Lung (tissue), 12 donors: ENCODE data around the gene CCDC137. TPM values are rescaled to one million over a fixed set of nuclear protein-coding genes. Genes with fewer than 3 reads are reported as not detected.

Experiments used
- ATAC-seq: fragments of 200-7000 bp; cut with Tn5 transposase; one replicate; pipeline ENCODE4 v1.9.1; 2020; ENCODE audit warnings: moderate number of reproducible peaks; ENCODE audit not compliant: insufficient read depth, low FRiP score
- DNase-seq, 3 donors: peaks; one replicate each; pipeline ENCODE4 v3.0.0-alpha.2; 2013 to 2017
- H3K27ac ChIP-seq, 2 donors: one replicate each; pipeline ENCODE4 v1.5.1; 2013; ENCODE audit warnings: mild to moderate bottlenecking in 2 of 2, moderate library complexity in 2 of 2, control low read depth in 1 of 2, inconsistent platforms in 1 of 2, low read depth in 1 of 2, low read length in 1 of 2
- H3K27me3 ChIP-seq, 3 donors: one replicate each; pipeline ENCODE4 v1.5.1; 2013; ENCODE audit warnings: low read length in 2 of 3; ENCODE audit not compliant: control insufficient read depth in 3 of 3, insufficient read depth in 3 of 3
- H3K36me3 ChIP-seq, 4 donors: one replicate each; pipeline ENCODE4 v1.5.1; 2013; ENCODE audit warnings: low read length in 4 of 4, mild to moderate bottlenecking in 1 of 4, moderate library complexity in 1 of 4; ENCODE audit not compliant: control insufficient read depth in 4 of 4, insufficient read depth in 4 of 4
- H3K4me1 ChIP-seq, 5 donors: one replicate each; pipeline ENCODE4 v1.5.1; 2013; ENCODE audit warnings: low read length in 5 of 5, mild to moderate bottlenecking in 2 of 5, moderate library complexity in 1 of 5; ENCODE audit not compliant: control insufficient read depth in 5 of 5, insufficient read depth in 5 of 5
- H3K4me3 ChIP-seq: one replicate; pipeline ENCODE4 v1.5.1; 2013; ENCODE audit warnings: mild to moderate bottlenecking, control low read depth, moderate library complexity
- H3K9ac ChIP-seq, 2 donors: one replicate each; pipeline ENCODE4 v1.5.1; 2013; ENCODE audit warnings: low read length in 2 of 2, control low read depth in 1 of 2; ENCODE audit not compliant: insufficient read depth in 1 of 2
- H3K9me3 ChIP-seq, 4 donors: one replicate each; pipeline ENCODE4 v1.5.1; 2013; ENCODE audit warnings: low read length in 3 of 4, mild to moderate bottlenecking in 1 of 4, moderate library complexity in 1 of 4; ENCODE audit not compliant: control insufficient read depth in 4 of 4, insufficient read depth in 3 of 4
- WGBS, 2 donors: extraction: QIAGEN DNeasy Blood & Tissue Kit; methylation state at CpG; one replicate each; pipeline ENCODE4 v1.1.7; 2013; 5-methylcytosine and 5-hydroxymethylcytosine counted together
- polyA plus RNA-seq, 2 donors: library from polyadenylated mRNA; stranded (reverse); fragments of 200-250 nt; gene quantifications; one replicate each; pipeline ENCODE4 v1.2.1, GENCODE V29; 2013
- total RNA-seq, 2 donors: library from RNA; depleted of rRNA in 1 of 2; stranded (reverse); fragments of >200 nt in 1 of 2; gene quantifications; one replicate each; pipeline ENCODE4 v1.2.1, GENCODE V29; 2014 to 2021
- TF ChIP-seq, protein P1 (sequence below): IDR thresholded peaks from 2 replicates; pipeline ENCODE4 v1.5.1; 2012; ENCODE audit warnings: mild to moderate bottlenecking; ENCODE audit errors: control extremely low read depth, extremely low read depth
- donor health status: control.
- donor health status: control.
- donor health status: Bipolar disorder and iron deficiency.
- donor health status: healthy.
- donor health status: DM: yes; HTN: yes; CAD: no.

CCDC137 gene
- total and polyA plus RNA-seq, 4 donors, result 10.2 to 23.6 (median 16.7) TPM

DNA sequence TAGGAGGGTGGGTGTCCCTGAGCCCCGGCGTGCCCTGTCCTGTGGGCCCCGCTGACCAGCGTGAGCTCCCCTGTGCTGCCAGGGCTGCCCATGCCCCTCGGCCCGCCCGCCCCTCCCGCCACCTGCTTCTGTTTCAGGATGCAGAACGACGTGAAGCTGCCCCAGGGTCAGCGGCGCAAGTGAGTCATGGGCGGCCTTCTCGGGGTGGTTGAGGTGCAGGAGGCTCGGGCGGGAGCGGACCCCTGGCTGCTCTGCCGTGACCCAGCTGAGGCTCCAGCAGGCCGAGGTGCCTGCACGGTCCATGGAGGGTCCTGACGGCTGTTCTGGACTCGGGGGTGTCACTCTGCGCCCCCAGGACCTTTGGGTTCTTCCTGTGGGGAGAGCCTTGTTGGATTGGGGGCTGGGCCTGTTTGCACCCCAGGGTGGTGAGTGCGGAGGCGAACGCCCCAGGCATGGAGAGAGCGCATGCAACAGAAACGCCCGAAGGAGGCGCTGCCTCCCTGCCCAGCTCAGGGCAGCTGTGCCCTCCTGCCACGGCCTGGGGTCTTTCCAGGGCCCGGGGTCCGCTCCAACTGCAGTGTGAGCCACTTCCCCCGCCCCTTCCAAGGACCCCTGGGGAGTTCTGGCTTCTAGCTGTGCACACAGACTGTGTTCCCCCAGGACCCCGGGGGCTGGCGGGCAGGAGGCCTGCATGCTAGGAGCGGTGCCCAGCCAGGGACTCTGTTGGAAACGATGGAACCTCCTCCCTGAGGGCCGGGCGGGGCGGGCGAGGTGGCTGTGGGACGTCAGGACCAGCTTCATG lies 49.5 kb downstream of the CCDC137 start:
- WGBS, 2 donors, result 93 to 94% methylated on average over 43 of the region's 43 CpGs
- DNase-seq, result no peak
- TF ChIP-seq, protein P1, sequence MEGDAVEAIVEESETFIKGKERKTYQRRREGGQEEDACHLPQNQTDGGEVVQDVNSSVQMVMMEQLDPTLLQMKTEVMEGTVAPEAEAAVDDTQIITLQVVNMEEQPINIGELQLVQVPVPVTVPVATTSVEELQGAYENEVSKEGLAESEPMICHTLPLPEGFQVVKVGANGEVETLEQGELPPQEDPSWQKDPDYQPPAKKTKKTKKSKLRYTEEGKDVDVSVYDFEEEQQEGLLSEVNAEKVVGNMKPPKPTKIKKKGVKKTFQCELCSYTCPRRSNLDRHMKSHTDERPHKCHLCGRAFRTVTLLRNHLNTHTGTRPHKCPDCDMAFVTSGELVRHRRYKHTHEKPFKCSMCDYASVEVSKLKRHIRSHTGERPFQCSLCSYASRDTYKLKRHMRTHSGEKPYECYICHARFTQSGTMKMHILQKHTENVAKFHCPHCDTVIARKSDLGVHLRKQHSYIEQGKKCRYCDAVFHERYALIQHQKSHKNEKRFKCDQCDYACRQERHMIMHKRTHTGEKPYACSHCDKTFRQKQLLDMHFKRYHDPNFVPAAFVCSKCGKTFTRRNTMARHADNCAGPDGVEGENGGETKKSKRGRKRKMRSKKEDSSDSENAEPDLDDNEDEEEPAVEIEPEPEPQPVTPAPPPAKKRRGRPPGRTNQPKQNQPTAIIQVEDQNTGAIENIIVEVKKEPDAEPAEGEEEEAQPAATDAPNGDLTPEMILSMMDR, result no peak
- peaks cover 0 to 2% (median 0%) of the 10 kb centered on the region in 4 donors for H3K36me3 ChIP-seq
- H3K27me3 ChIP-seq, result peaks cover 0 to 4% (median 3%) of the 10 kb centered on the region in 3 donors
- no peak overlapping the region for H3K9ac ChIP-seq
- no peak for ATAC-seq
- no peak overlapping the region for H3K4me3 ChIP-seq
- peaks cover 0 to 24% (median 2%) of the 10 kb centered on the region in 5 donors for H3K4me1 ChIP-seq
- H3K9me3 ChIP-seq, result no peaks in the 10 kb centered on the region
- H3K27ac ChIP-seq, result no peak overlapping the region

DNA sequence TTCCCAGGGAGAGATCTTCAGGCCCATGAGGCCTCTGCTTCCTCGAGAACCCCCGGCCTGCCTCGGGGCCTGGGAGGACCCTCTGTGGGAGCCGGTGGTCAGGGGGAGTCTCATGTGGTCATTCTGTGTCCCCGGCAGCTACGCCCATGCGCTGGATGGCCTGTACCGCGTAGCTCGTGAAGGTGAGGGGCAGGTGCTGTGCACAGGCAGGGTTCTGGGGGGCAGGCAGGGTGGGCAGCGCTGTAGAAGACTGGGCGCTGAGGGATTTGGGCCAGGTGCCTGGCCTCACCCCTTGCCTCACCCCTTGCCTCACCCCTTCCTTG lies 50.1 kb downstream of the CCDC137 start:
- Histone ChIP-seq H3K9ac (no peak overlapping the region), H3K27ac (no peak overlapping the region), H3K4me3 (no peak overlapping the region), H3K4me1 (peaks cover 0 to 20% (median 2%) of the 10 kb centered on the region in 5 donors), H3K36me3 (peaks cover 0 to 2% (median 0%) of the 10 kb centered on the region in 4 donors), H3K9me3 (no peaks in the 10 kb centered on the region), H3K27me3 (no peaks in the 10 kb centered on the region)
- DNase-seq (no peak), ATAC-seq (no peak)
- 96 to 98% methylated on average over 12 of the region's 12 CpGs for WGBS, 2 donors
- TF ChIP-seq, protein P1, result no peak

DNA sequence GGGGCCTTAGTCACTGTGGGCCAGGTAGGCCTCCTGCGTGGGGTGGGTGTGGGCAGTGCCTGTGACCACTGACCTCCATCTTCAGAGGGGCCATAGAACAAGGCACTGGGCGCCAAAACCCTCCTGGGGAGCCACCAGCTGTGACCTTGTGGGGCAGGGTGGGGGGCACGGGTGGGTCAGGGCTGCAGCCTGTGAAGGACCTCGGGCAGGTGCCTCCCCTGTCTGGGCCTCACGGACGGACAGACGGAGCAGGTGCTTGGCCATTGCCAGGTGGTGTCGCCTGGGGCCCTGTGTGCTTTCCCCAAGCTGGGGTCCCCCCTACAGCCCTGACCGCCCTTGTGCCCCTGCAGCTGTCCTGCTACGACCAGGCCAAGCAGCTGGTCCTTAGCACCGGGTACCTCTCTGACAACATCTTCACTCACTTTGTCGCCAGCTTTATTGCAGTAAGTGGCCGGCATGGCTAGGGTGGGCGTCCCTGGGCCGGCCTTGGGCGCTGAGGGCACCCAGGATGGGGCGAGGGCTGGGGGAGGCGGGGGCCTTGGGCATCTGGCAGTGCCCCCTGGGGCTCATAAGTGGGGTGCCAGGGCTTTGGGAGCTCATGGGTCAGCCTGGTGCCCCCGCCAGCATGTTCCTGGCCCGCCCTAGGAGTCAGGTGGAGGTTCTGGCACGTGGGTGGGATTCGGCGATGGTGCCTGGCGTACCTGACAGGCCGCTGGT lies 50.7 kb downstream of the CCDC137 start:
- Histone ChIP-seq H3K36me3 (peaks cover 0 to 2% (median 0%) of the 10 kb centered on the region in 4 donors), H3K9me3 (no peaks in the 10 kb centered on the region), H3K4me3 (no peak overlapping the region), H3K27me3 (no peaks in the 10 kb centered on the region), H3K4me1 (peaks cover 0 to 21% (median 2%) of the 10 kb centered on the region in 5 donors), H3K27ac (no peak overlapping the region), H3K9ac (no peak overlapping the region)
- TF ChIP-seq, protein P1, result no peak
- no peak for ATAC-seq
- 96 to 97% methylated on average over 25 of the region's 25 CpGs for WGBS, 2 donors
- no peak for DNase-seq
